ENCODE data around the gene MRPL39. TPM values are rescaled to one million over a fixed set of nuclear protein-coding genes. Genes with fewer than 3 reads are reported as not detected.

MRPL39 gene
- total and polyA plus RNA-seq, 12 donors = 39.3 to 73.6 (median 52.7) TPM

DNA sequence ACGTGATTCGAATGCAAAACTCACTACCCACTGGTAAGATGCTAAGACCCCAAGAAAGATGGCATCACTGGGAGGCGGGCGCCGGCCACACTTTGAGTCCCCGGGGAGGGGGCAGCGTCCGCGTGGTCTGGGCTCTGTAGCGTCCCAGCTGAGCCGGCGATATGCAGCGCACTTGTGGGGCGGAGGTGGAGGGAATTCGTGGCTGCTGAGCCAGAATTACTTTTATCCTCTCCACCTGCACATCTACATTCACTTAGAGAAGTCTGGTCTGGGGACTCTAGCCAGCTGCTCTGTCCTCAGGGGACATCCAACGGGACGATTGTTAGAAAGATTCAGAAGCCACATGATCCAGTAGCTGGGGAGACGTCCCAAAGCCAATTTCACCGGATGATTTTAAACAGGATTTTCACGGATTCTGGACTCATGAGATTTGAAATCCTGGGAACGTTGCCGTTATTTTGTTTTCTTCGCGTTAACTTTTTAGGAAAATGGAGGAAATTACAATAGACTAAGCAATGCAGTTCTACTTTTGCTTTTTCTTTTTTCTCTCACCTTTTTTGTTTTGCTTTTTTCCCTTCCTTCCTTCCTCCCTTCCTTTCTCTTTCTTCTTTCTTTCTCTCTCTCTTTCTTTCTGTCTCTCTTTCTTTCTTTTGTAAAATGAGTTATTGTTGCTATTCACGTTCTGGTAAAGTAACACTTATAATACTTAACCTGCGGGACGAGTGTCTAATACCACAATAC lies 33.1 kb upstream of the MRPL39 start:
- Histone ChIP-seq H3K36me3 (peaks cover 0 to 33% (median 0%) of the 10 kb centered on the region in 9 donors), H3K27me3 (peaks cover 0 to 32% (median 0%) of the 10 kb centered on the region in 7 donors), H3K4me1 (peaks cover 0 to 47% (median 22%) of the 10 kb centered on the region in 9 donors), H3K4me3 (peak overlapping the region; percentile 61 to 93 (median 79)), H3K9me3 (no peaks in the 10 kb centered on the region), H3K27ac (peak overlapping the region; percentile 77 to 98 (median 90))
- WGBS, 2 donors = 5 to 7% methylated on average over 27 of the region's 27 CpGs
- DNase-seq (peak; percentile 34 to 44), ATAC-seq (peak; percentile 44 to 76 (median 64))
- TF ChIP-seq, protein P1, sequence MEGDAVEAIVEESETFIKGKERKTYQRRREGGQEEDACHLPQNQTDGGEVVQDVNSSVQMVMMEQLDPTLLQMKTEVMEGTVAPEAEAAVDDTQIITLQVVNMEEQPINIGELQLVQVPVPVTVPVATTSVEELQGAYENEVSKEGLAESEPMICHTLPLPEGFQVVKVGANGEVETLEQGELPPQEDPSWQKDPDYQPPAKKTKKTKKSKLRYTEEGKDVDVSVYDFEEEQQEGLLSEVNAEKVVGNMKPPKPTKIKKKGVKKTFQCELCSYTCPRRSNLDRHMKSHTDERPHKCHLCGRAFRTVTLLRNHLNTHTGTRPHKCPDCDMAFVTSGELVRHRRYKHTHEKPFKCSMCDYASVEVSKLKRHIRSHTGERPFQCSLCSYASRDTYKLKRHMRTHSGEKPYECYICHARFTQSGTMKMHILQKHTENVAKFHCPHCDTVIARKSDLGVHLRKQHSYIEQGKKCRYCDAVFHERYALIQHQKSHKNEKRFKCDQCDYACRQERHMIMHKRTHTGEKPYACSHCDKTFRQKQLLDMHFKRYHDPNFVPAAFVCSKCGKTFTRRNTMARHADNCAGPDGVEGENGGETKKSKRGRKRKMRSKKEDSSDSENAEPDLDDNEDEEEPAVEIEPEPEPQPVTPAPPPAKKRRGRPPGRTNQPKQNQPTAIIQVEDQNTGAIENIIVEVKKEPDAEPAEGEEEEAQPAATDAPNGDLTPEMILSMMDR (IDR thresholded peaks at IDR 0.05) = no peak
- intact Hi-C loops (cut with DNase I) = loop anchor here in 4 of 10 donors (2.0 to 5.0 kb wide), 3 partner anchors 32 to 67 kb away; no protein-coding TSS in a partner anchor

- peak; percentile 58 to 59 for DNase-seq
- WGBS, 2 donors = 0% methylated on average over 32 to 40 of the region's 40 CpGs
- H3K4me3 ChIP-seq = peak overlapping the region; percentile 61 to 93 (median 79)
- intact Hi-C loops (cut with DNase I) = loop anchor here in 4 of 10 donors (1.0 to 5.0 kb wide), 5 partner anchors 31 to 68 kb away; no protein-coding TSS in a partner anchor
- ATAC-seq = peak; percentile 78 to 92 (median 84)
- peaks cover 0 to 47% (median 22%) of the 10 kb centered on the region in 9 donors for H3K4me1 ChIP-seq
- H3K27me3 ChIP-seq = peaks cover 0 to 32% (median 0%) of the 10 kb centered on the region in 7 donors
- peaks cover 0 to 26% (median 0%) of the 10 kb centered on the region in 9 donors for H3K36me3 ChIP-seq
- H3K27ac ChIP-seq = peak overlapping the region; percentile 77 to 98 (median 90)
- TF ChIP-seq, protein P1 (IDR thresholded peaks at IDR 0.05) = peak in 8 of 9 donors; percentile 20 to 66 (median 48)
- H3K9me3 ChIP-seq = no peaks in the 10 kb centered on the region
Observed at GRCh38 chr21:25639551-25640201, 32.4 kb upstream of the MRPL39 start.

- ATAC-seq (peak; percentile 68 to 79 (median 74)), DNase-seq (peak; percentile 43 to 57)
- intact Hi-C loops (cut with DNase I) = loop anchor here in 4 of 10 donors (1.0 to 5.0 kb wide), 3 partner anchors 30 to 38 kb away; no protein-coding TSS in a partner anchor
- Histone ChIP-seq H3K4me1 (peaks cover 0 to 47% (median 22%) of the 10 kb centered on the region in 9 donors), H3K27me3 (peaks cover 0 to 32% (median 0%) of the 10 kb centered on the region in 7 donors), H3K36me3 (peaks cover 0 to 20% (median 0%) of the 10 kb centered on the region in 9 donors), H3K4me3 (peak within 1 kb of the TSS; percentile 61 to 93 (median 79)), H3K27ac (peak within 1 kb of the TSS; percentile 77 to 98 (median 90)), H3K9me3 (no peaks in the 10 kb centered on the region)
- WGBS, 2 donors = 0 to 1% methylated on average over 32 to 41 of the region's 41 CpGs
- TF ChIP-seq, protein P1 (IDR thresholded peaks at IDR 0.05) = no peak
Observed at GRCh38 chr21:25638660-25639550, 31.6 kb upstream of the MRPL39 start, which contains the start of gene JAM2. JAM2 (plus strand) TSS chr21:25639258; CDS start chr21:25639822, 564 bp downstream.

All from heart right ventricle (tissue), 16 donors.